Astrocyte (in vitro differentiated cells and primary cell): Measurements from ENCODE around the gene TNFRSF1A. TPM values are rescaled to one million over a fixed set of nuclear protein-coding genes. Genes with fewer than 3 reads are reported as not detected.

Experiments used
- DNase-seq: peaks from one replicate; pipeline ENCODE4 v3.0.0-alpha.2; 2010; ENCODE audit warnings: low read depth
- FAIRE-seq: peaks from 2 replicates; lab custom pipeline; 2011; peaks lifted over from hg19 to GRCh38; lab: Jason Lieb, UNC
- H2AFZ ChIP-seq: 2 replicates; pipeline ENCODE4 v1.6.0; 2012; ENCODE audit warnings: low read depth, low read length, inconsistent platforms
- H3K27ac ChIP-seq: 2 replicates; pipeline ENCODE4 v1.5.1; 2011; ENCODE audit warnings: low read depth, low read length, inconsistent platforms
- H3K27me3 ChIP-seq: 2 replicates; pipeline ENCODE4 v1.6.0; 2011; ENCODE audit warnings: low read length, inconsistent platforms; ENCODE audit not compliant: insufficient read depth
- H3K36me3 ChIP-seq: 2 replicates; pipeline ENCODE4 v1.5.1; 2011; ENCODE audit warnings: low read length, inconsistent platforms; ENCODE audit not compliant: insufficient read depth
- H3K4me1 ChIP-seq: 2 replicates; pipeline ENCODE4 v1.5.1; 2011; ENCODE audit warnings: low read length, inconsistent platforms; ENCODE audit not compliant: insufficient read depth
- H3K4me2 ChIP-seq: 2 replicates; pipeline ENCODE4 v1.6.0; 2012; ENCODE audit warnings: low read length, inconsistent platforms
- H3K4me3 ChIP-seq: 2 replicates; pipeline ENCODE4 v1.5.1; 2011; ENCODE audit warnings: low read depth, mild to moderate bottlenecking, low read length, inconsistent platforms; ENCODE audit not compliant: insufficient read depth
- H3K79me2 ChIP-seq: 2 replicates; pipeline ENCODE4 v1.6.0; 2012; ENCODE audit warnings: mild to moderate bottlenecking, low read length, inconsistent platforms; ENCODE audit not compliant: insufficient read depth
- H3K9ac ChIP-seq: 2 replicates; pipeline ENCODE4 v1.6.0; 2012; ENCODE audit warnings: mild to moderate bottlenecking, low read length, inconsistent platforms
- H3K9me3 ChIP-seq: 2 replicates; pipeline ENCODE4 v1.5.1; 2012; ENCODE audit warnings: low read depth, mild to moderate bottlenecking, low read length, inconsistent platforms; ENCODE audit not compliant: insufficient read depth
- H4K20me1 ChIP-seq: 2 replicates; pipeline ENCODE4 v1.6.0; 2012; ENCODE audit warnings: low read length, inconsistent platforms; ENCODE audit not compliant: insufficient read depth
- H3K27ac Mint-ChIP-seq: one replicate; pipeline ENCODE4 v1.8.0; 2021; ENCODE audit warnings: mild to moderate bottlenecking, mixed read lengths; ENCODE audit not compliant: unreplicated experiment
- H3K27me3 Mint-ChIP-seq: one replicate; pipeline ENCODE4 v1.8.0; 2021; ENCODE audit warnings: low read depth, mixed read lengths; ENCODE audit not compliant: unreplicated experiment
- H3K36me3 Mint-ChIP-seq: one replicate; pipeline ENCODE4 v1.8.0; 2021; ENCODE audit warnings: low read depth, mixed read lengths; ENCODE audit not compliant: unreplicated experiment
- H3K4me1 Mint-ChIP-seq: one replicate; pipeline ENCODE4 v1.8.0; 2021; ENCODE audit warnings: low read depth, mixed read lengths; ENCODE audit not compliant: unreplicated experiment
- H3K4me3 Mint-ChIP-seq: one replicate; pipeline ENCODE4 v1.8.0; 2021; ENCODE audit warnings: mild to moderate bottlenecking, moderate library complexity, mixed read lengths; ENCODE audit not compliant: unreplicated experiment
- H3K9me3 Mint-ChIP-seq: one replicate; pipeline ENCODE4 v1.8.0; 2021; ENCODE audit warnings: mild to moderate bottlenecking, mixed read lengths; ENCODE audit not compliant: unreplicated experiment
- CTCF ChIP-seq: IDR thresholded peaks from 2 replicates; pipeline ENCODE4 v1.5.1; 2011; ENCODE audit warnings: low read depth, mild to moderate bottlenecking, inconsistent platforms, low read length, moderate library complexity; ENCODE audit not compliant: insufficient read depth
- EZH2 ChIP-seq: IDR thresholded peaks from 2 replicates; pipeline ENCODE4 v1.6.1; 2012; ENCODE audit warnings: mild to moderate bottlenecking, low read length, inconsistent platforms; ENCODE audit not compliant: insufficient read depth
- total RNA-seq: library from RNA; stranded (reverse); gene quantifications from 2 replicates; pipeline ENCODE4 v1.2.1, GENCODE V29; 2021

The TNFRSF1A gene
- total RNA-seq, 1 donor from 2014 or later, result 118 TPM

- H3K4me1 Mint-ChIP-seq, result no peaks in the 10 kb centered on the region
- no peaks in the 10 kb centered on the region for H4K20me1 ChIP-seq
- peak within 1 kb of the TSS; percentile 32 for H3K4me3 ChIP-seq
- FAIRE-seq (no peak), DNase-seq (peak; percentile 67)
- peak within 1 kb of the TSS; percentile 75 for H3K9ac ChIP-seq
- peak within 1 kb of the TSS; percentile 80 for H3K4me2 ChIP-seq
- H3K27me3 ChIP-seq, result no peaks in the 10 kb centered on the region
- H3K27ac ChIP-seq, result peak within 1 kb of the TSS; percentile 50
- H3K79me2 ChIP-seq, result peaks cover 8% of the 10 kb centered on the region
- no peaks in the 10 kb centered on the region for H3K9me3 ChIP-seq
- H3K4me3 Mint-ChIP-seq, result no peak within 1 kb of the TSS
- H2AFZ ChIP-seq, result peak within 1 kb of the TSS; percentile 85
- TF ChIP-seq CTCF (no peak), EZH2 (no peak)
- H3K27ac Mint-ChIP-seq, result no peak within 1 kb of the TSS
- no peaks in the 10 kb centered on the region for H3K36me3 ChIP-seq
- peaks cover 34% of the 10 kb centered on the region for H3K27me3 Mint-ChIP-seq
- H3K36me3 Mint-ChIP-seq, result no peaks in the 10 kb centered on the region
- H3K4me1 ChIP-seq, result peaks cover 17% of the 10 kb centered on the region
- H3K9me3 Mint-ChIP-seq, result no peaks in the 10 kb centered on the region
Measured at GRCh38 chr12:6383572-6384498, 42.0 kb upstream of the TNFRSF1A start, which contains the start of gene LTBR. LTBR (plus strand) TSS chr12:6384162; CDS start chr12:6384359, 197 bp downstream.

- H3K4me1 Mint-ChIP-seq, result no peaks in the 10 kb centered on the region
- Histone ChIP-seq H3K4me1 (peaks cover 17% of the 10 kb centered on the region), H3K27ac (no peak overlapping the region), H3K79me2 (peaks cover 8% of the 10 kb centered on the region), H3K9me3 (no peaks in the 10 kb centered on the region), H3K27me3 (no peaks in the 10 kb centered on the region), H3K9ac (no peak overlapping the region), H3K4me3 (no peak overlapping the region), H2AFZ (no peak overlapping the region), H4K20me1 (no peaks in the 10 kb centered on the region), H3K4me2 (no peak overlapping the region), H3K36me3 (no peaks in the 10 kb centered on the region)
- no peak for DNase-seq
- H3K27ac Mint-ChIP-seq, result no peak overlapping the region
- TF ChIP-seq EZH2 (no peak), CTCF (no peak)
- peaks cover 26% of the 10 kb centered on the region for H3K27me3 Mint-ChIP-seq
- no peak overlapping the region for H3K4me3 Mint-ChIP-seq
- FAIRE-seq, result no peak
- no peaks in the 10 kb centered on the region for H3K36me3 Mint-ChIP-seq
- H3K9me3 Mint-ChIP-seq, result no peaks in the 10 kb centered on the region
Measured at GRCh38 chr12:6382982-6383381, 41.1 kb upstream of the TNFRSF1A start.

DNA sequence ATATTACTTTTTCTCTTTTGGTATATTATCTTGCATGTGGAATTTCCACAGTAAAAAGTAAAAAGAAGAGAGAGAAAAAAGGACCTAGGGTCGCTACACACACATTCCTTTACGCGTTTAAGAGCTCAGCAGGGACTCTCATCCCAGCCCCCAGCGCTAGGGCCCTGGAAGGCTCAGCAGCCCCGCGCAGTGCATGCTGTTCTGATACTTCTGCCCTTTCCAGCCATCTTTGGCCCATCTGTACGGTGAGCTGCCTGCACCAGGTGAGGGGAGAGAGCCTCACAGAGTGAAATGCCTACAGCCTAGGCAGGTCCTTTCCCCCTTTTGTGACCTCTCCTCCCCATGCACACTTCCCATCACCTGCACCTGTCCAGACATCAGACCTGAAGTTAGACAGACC is 40.5 kb upstream of the TNFRSF1A start:
- H3K4me1 Mint-ChIP-seq, result no peaks in the 10 kb centered on the region
- H3K4me2 ChIP-seq, result no peak overlapping the region

More for the DNA sequence above, 40.5 kb upstream of the TNFRSF1A start:
- H2AFZ ChIP-seq, result no peak overlapping the region
- Mint-ChIP-seq H3K27me3 (peaks cover 24% of the 10 kb centered on the region), H3K36me3 (no peaks in the 10 kb centered on the region), H3K27ac (no peak overlapping the region), H3K4me3 (no peak overlapping the region), H3K9me3 (no peaks in the 10 kb centered on the region)
- no peaks in the 10 kb centered on the region for H3K27me3 ChIP-seq
- peaks cover 8% of the 10 kb centered on the region for H3K79me2 ChIP-seq
- DNase-seq, result no peak
- no peaks in the 10 kb centered on the region for H3K9me3 ChIP-seq
- no peaks in the 10 kb centered on the region for H3K36me3 ChIP-seq
- no peak for FAIRE-seq
- H3K4me1 ChIP-seq, result peaks cover 17% of the 10 kb centered on the region
- no peak for TF ChIP-seq EZH2
- TF ChIP-seq CTCF, result no peak
- H3K27ac ChIP-seq, result no peak overlapping the region
- H4K20me1 ChIP-seq, result no peaks in the 10 kb centered on the region
- no peak overlapping the region for H3K4me3 ChIP-seq
- H3K9ac ChIP-seq, result no peak overlapping the region
